Measurements from ENCODE around the gene AGXT.

AGXT gene

GRCh38 chr2:240899468-240899865, 30.8 kb downstream of the AGXT start:
- DNase-seq: no peak

DNA sequence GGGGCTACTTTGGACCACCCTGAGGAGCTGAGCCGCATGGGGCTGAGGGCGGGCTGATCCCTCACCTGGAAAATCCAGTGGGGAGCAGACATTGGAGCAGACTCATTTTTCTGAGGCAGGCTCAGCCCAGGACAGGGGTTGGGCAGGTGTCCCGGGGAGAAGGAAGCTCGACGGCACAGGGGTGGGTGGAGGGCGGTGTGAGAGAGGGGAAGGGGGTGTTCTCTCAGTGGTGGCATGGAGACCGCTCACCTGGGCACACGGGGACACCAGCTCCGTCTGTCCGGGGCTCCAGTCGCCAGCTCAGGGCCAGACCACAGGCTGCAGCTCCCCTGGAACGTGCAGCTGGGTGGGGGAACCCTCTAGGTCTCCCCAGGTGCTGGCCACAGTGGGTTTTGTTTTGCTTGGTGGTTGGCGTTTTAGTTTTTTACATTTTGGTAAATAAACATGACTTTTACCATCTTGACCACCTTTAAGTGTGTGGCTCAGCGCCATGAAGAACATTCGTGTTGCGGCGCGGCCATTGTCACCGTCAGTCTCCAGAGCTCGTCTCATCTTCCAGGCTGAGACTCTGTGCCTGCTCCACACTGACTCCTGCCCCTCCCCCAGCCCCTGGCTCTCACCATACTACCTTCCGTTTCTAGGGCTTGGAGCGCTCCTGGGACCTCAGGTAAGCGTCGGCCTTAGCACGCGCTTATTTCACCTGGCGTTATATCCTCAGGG, 31.7 kb downstream of the AGXT start:
- DNase-seq: no peak

DNA sequence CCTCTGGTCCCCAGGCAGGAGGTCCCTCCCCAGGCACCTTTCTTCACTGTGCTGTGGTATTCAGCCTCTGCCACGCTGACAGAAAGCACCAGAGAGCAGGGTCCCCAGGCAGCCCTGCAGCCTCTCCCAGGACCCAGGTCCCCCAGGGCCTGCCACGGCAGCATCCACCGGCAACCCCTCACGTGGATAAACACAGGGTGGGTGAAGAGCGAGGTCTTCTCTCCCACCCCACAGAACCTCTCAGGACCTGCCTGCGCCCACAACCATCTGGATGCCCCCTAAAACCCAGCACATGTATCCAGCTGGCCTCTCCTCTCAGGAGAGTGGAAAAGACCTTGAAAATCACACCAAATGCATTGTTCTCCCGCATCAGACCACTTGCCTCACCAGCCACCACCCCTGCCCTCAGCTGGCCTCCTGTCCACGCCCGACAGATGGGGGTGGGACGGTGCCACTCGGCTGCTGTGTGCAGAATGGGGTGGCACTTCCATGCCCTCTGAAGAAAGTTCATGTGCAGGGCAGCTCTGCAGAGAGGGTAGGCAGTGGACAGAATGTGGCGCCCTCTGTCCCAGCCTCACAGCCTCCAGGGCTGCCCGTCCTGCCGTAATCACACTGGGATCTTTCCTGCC, 33.5 kb downstream of the AGXT start:
- DNase-seq: no peak

DNA sequence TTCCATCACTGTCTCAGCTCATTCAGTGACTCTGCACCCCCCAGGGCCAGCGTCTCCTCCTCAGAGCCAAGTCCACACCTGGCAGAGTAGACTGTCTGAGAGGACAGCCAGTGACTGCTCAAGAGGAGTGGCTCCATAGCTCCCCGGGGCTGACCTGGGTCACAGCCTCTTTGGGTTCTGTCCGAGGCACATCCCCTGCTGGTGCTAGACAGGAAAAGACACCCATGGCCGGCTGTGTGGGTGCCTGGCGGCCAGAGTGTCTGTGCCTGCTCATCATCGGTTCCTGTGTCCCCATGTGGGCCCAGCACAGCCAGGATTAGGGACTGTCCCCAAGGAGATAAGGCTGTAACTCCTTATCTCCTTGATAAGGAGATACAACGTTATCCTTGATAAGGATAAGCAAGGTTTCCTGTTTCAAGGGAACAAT, 34.0 kb downstream of the AGXT start:
- DNase-seq: no peak

- no peak for DNase-seq
Observed at GRCh38 chr2:240903191-240904060, 34.8 kb downstream of the AGXT start.

- DNase-seq: no peak
Observed at GRCh38 chr2:240904216-240905175, 35.9 kb downstream of the AGXT start.

DNA sequence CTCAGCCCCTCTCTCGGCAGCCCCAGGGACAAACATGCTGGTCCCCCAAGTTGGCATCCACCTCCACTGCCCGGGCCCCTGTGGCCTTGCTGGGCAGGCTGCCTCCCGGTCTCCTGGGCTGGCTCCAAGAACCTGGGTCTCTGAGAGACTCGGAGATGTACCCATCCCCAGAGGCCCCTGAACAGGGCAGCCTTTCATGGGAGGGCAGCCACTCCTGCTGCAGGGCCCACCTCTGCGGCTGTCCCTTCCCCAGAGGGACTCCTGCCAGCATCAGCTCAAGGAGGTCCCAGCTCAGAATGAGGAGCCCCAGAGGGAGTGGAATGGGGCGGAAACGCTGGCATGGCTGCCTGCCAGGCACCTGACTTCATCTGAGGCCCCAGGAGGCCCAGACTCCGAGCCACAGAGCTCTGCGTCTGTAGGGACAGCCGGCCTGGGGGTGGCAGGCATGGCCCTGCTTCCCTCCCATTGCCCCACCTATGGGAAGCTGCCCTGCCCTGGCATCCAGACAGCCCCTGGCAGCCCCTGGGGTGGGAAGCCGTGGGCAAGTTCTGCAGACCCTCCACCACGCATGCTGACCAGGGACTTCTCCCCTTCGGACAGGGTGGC, 36.7 kb downstream of the AGXT start:
- no peak for DNase-seq

DNA sequence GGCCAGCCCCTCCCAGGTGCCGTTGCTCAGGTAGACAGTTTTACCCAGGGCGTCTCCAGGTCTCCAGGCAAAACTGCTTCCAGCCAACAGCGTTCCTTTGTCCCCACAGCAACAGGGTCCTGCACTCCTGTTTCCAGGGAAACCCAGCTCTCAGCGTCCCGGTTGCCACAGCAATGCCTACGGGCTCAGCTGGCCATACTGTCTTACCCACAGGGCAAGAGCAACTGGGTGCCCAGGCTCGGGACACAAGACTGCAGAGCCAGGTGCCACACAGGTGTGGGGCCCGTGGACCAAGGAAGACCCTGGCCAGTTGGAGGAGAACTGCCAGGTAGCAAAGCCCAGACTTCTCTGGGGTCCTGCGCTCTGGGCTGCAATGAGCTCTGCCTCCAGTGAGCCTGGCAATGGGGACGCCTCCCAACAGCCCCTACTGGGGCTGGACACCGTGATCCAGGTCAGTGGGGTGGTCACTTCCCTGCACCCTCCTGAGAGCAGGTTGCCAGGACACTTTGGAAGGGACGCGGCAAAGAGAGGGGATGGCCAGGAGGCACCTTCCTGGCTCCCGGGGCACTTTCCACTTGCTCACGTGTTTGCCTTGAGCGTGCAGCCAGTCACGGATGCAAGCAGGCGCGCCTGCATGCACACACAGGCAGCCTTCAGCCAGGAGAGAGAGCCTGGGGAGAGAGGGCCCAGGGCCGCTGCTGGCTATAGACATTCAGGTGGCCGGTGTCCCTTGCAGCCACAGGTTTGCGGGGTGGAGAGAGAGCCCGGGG, 37.7 kb downstream of the AGXT start, which contains the start of gene CROCC2:
Gene CROCC2, plus strand, starts transcription at position 196 of the 770 bp plus-strand sequence. Its CDS starts 178 bp downstream, at position 374.
- no peak for DNase-seq

DNA sequence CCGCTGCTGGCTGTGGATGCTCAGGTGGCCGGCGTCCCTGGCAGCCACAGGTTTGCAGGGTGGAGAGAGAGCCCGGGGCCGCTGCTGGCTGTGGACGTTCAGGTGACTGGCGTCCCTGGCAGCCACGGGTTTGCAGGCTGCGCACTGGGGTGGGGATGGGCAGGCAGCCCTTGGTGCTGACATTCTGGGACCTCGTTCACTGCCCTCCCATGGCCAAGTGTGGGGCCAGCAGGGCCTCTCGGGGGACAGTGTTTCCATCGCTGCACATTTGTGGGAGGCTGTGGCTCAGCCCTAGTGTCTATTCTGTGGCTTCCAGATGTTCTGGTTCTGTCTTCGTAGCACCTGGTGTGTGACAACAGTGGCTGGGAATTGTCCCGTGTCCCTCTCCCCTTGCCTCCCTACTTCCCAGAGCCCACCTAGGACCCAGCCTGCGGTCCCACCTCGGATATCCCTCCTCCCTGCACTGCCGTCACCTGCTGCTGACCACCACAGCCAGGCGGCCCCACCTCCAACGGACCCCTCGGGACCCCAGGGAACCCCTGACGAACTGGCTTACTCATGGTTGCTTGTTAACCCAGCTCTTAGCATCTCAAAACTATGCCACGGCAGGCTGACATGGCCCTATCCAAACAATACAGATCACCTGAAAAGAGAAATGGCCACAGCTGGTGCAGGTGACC, 38.4 kb downstream of the AGXT start:
- no peak for DNase-seq

- DNase-seq: no peak
Observed at GRCh38 chr2:240909216-240909974, 40.8 kb downstream of the AGXT start.

- no peak for DNase-seq
Observed at GRCh38 chr2:240911641-240912265, 43.1 kb downstream of the AGXT start.

DNA sequence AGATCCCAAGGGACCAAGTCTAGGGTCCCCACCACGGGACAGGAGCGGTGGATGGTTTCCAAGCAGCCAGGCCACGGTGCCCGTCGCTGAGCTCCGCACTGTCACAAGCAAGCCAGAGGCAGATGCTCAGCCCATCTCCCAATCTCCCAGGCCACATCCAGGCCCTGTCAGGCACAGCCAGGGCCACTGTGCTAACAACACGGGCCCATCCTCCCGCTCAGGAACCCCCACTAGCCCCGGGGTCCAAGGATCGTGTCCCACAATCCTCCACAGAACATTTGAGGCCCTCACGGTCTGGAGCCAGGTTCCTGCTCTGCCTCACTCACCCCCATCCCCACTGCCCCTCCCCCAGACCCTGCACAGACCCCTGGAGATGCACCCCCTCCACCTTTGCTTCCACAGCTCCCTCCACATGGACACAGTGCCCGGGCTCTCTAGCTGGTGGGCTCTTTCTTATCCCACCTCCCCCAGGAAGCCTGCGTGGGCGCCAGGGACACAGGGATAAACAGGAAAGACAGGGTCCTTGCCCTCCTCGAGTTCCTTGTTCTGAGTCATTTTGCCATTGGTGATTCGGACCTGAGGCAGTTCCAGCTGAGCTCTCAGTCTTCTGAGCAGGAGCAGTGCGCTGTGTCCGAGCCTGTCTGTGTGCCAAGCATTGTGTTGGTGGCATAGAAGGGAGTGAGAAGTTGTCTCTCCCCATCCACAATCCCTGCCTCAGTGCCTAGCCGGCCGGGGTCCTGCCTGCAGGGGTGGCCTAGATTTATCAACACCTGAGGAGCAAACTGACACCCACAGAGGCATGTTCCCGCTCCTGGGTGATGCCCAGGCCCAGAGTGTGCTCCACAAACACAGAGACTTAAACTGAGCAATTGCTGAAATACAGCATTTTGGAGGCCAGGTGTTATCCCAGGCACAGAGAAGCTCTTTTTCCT, 44.5 kb downstream of the AGXT start:
- peak; percentile 38 for DNase-seq

DNA sequence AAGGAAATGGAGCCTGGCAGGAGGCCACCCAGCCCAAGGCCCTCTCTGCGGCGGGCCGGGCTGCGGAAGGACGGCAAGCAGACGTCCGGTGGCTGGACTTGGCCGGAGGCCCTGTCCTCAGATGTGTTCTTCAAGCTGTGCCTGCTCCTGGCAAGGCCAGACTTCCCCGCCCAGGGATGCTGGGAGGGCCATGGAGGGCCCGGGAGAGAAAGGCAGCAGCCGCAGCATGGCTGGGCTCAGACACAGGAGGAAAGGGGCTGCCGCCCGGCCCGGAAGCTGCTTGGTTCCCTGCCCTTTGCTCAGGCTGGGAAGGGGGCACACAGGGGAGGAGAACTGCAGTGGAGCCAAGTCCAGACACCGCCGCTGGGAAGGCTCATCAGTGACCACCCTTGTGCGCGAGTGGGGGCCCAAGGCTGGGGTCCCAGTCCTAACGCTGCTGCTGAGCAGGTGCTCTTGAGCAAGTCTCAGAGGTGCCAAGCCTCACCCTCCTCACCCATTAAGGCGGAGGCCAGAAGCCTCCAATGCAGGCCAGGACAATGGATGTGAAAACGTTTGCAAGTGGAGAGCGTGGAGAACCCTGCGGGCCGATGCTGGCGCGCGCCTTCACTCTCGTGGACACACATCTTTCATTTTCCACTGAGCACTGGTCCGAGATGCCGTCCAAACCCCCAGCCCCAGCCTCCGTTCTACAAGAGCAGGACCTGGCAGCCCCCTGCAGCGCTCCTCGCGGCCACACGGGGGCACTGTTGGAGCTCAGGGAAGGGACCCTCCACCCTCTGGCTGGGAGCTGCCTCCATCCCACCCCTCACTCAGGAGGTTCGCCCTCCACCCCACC, 45.4 kb downstream of the AGXT start:
- peak; percentile 52 for DNase-seq

DNA sequence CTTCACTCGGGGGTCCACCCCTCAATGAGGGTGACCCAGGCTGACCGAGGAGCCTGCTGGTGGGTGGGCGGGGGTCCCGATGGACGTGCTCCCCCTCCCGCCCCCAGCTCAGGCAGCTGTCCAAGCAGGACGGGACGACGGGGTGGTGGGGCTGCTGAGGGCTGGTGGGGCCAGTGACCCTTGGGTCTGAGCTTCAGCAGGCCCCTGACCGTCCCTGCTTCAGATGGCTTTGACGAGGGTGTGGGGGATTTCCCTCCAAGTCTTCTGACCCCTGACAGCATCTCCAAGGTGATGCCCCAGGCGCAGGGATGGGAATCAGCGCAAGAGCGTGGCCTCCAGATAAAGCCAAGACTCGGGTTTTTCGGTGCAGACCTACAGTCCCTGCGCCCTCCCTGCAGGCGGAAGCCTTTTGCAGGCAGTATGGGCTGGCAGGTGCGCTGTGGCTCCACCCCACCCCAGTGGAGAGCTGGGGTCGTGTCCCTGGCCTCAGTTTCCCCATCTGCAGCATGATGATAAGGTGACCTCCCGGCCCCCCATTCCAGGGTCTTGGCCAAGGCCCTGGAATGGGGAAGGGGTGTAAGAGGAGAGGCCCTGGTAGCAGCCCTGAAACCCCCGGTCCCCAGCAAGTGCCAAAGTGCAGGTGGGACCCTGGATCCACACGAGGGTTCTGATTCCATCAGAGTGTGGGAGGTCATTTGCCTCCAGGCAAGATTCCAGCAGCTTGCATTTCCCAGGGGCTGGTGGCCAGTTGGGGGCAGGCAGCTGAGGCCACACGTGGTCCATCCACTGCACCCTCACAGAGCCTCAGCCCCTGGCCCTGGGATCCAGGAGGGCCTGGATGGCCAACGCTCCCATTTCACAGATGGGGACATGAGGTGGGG, 46.3 kb downstream of the AGXT start:
- no peak for DNase-seq

DNA sequence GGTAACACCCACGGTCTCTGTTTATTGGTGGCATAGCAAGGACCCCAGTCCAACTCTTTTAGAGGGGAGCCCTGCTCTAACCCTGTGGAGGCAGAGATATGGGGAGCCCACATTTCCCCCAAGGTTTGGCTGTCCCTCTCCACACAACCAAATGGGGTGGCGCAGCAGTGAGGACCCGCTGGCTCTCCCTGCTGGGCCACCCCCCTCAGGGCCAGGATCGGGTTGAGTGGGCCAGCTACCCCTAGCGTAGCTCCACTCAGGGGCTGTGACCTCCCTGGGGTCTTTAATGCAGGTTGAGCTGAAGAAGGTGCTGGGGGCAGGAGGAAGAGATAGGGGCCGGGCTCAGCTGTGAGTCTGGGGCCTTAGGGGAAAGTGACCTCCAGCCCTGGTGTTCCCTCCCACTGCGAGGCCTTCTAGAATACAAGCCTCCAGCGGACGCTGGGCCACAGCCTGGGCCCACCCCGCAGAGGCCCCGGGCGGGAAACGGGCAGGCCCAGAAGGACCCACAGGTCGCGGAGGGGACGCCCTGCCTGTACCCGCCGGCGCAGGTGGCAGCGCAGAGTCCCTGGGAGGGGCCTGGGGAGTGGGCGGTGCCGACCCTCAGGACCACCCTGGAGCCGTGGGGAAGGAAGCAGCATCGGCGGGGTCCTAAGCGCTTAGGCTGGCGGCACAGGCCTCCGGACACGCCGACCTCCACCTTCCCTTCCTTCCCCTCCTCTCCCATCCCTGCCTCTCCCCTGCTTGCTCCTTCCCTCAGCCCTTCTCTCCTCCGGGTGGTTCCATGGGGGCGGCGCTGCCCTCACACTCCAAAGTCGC, 47.1 kb downstream of the AGXT start:
- peak; percentile 28 for DNase-seq
